ENCODE measurements around the gene UBC. TPM values are rescaled to one million over a fixed set of nuclear protein-coding genes. Genes with fewer than 3 reads are reported as not detected.

The UBC gene
- total and polyA plus RNA-seq, 9 of the 15 experiments (the other 6 are each of a cell fraction or from before 2014, with no cell fraction given): 533 to 1,153 (median 813) TPM

DNA sequence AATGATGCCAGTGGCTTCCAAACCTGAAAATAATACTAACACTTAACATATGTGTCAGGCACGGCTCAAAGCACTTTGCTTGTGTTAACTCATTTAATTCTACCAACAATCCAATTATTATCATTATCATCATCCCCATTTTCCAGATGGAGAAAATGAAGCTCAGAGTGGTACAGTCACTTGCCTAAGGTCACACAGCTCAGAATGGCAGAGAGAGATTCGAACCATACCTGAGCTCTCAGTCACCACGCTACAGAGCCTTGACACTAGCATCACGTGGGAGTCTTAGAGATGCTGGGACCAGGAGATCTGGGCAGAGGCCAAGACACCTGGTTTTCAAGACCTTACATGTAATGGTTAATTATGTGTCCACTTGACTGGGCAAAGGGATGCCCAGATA, 40.3 kb upstream of the UBC start (continued):
- TF ChIP-seq THRAP3 (IDR thresholded peaks at IDR 0.05; ENCODE audit: borderline replicate concordance) (no peak), NFXL1 (CRISPR knock-in tag; IDR thresholded peaks at IDR 0.05) (no peak), ZNF263 (CRISPR knock-in tag; IDR thresholded peaks at IDR 0.05; ENCODE audit: borderline replicate concordance) (no peak), ELF1 (tag; IDR thresholded peaks at IDR 0.05) (no peak), HINFP (tag; conservative IDR thresholded peaks at IDR 0.05; ENCODE audit: low read depth) (no peak), KDM1A (IDR thresholded peaks at IDR 0.05) (peak in 1 of 2 experiments; percentile 25; a peak in 1 of 4 replicates), ZNF764 (CRISPR knock-in tag; IDR thresholded peaks at IDR 0.05; ENCODE audit: low read depth) (no peak), HMGN3 (IDR thresholded peaks at IDR 0.05; ENCODE audit: borderline replicate concordance, extremely low read depth, insufficient read length, low read depth, low read length) (no peak), ZFX (CRISPR knock-in tag; IDR thresholded peaks at IDR 0.05) (no peak), ZNF584 (CRISPR knock-in tag; IDR thresholded peaks at IDR 0.05; ENCODE audit: low read depth) (no peak), ZNF212 (CRISPR knock-in tag; IDR thresholded peaks at IDR 0.05) (no peak), CREB3 (tag; conservative IDR thresholded peaks at IDR 0.05; ENCODE audit: low read depth) (no peak), ZNF175 (CRISPR knock-in tag; IDR thresholded peaks at IDR 0.05; ENCODE audit: low read depth) (no peak), NCOA1 (IDR thresholded peaks at IDR 0.05; ENCODE audit: low read depth) (no peak), TRIM24 (IDR thresholded peaks at IDR 0.05) (no peak), REST (IDR thresholded peaks at IDR 0.05; ENCODE audit: borderline replicate concordance) (no peak), REST (CRISPR knock-in tag; IDR thresholded peaks at IDR 0.05; ENCODE audit: low read depth) (no peak), ZFP91 (CRISPR knock-in tag; IDR thresholded peaks at IDR 0.05) (no peak)

Measured in K562 (cell line).